Middle frontal gyrus (tissue), 1 donor: Measurements from ENCODE around the gene DOCK1.
"Not testable (repeated sequence)": the region's sequence is repeated elsewhere in the genome, so short reads cannot be mapped to it uniquely, and the experiment has no call there.

Experiments
- DNase-seq: peaks from one replicate; pipeline ENCODE4 v3.0.0-alpha.2; 2015; ENCODE audit warnings: low spot score; ENCODE audit errors: extremely low spot score

Gene DOCK1

DNA sequence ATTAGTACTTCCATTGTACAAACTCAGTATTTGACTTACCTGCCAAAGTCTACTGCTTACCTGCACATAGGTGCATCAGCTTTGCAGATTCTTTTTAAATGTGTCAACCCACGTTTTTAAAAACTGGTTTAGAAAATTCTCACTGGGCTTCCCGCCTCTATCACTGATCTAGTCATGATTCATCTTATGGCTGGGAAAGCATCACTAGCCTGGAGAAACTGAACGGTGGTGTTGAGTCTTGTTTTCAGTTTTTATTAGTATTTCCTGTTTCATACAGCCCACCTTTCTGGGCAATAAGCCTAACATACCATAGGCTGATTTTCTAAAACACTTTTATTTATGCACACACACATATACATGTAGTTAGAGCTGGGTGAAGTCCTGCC is 19.7 kb downstream of the DOCK1 start:
- no peak for DNase-seq

- no peak for DNase-seq
Measured at GRCh38 chr10:126926568-126926967, 21.3 kb downstream of the DOCK1 start.

DNA sequence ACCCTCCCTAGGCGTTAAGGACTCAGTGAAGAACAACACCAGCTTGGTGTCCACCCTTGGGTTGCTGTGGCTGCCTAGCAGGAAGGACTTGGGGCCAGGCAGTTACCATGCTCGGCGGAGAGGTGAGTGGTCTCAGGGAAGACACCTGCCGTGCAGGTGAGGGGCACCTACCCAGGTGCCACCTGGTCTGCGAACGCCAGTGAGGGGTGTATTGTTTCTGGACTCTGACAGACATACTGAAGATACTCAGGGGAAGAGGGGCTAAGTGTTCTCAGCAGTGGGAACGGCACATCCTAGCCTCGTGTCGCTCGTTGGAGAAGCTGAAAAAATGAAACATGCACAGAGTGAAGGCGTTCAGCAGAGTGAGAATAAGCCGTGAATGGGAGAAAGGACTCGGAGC is 22.6 kb downstream of the DOCK1 start:
- DNase-seq, result no peak

DNA sequence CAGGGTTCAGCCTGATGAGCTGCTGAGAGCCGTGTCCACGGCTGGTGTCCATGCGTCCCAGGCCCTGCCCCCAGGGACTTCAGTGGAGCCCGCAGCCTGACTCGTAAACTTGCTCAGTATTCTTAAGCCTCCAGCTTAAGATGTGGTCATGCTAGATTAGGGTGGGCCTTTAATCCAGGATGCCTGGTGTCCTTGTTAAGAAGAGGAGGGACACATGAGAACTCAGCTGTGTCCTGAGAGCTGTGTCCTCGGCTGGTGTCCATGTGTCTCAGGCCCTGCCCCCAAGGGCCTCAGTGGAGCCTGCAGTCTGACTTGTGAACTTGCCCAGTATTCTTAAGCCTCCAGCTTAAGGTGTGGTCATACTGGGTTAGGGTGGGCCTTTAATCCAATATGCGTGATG is 23.0 kb downstream of the DOCK1 start:
- no peak for DNase-seq

- DNase-seq, result no peak
Measured at GRCh38 chr10:126929391-126929790, 24.2 kb downstream of the DOCK1 start.

DNA sequence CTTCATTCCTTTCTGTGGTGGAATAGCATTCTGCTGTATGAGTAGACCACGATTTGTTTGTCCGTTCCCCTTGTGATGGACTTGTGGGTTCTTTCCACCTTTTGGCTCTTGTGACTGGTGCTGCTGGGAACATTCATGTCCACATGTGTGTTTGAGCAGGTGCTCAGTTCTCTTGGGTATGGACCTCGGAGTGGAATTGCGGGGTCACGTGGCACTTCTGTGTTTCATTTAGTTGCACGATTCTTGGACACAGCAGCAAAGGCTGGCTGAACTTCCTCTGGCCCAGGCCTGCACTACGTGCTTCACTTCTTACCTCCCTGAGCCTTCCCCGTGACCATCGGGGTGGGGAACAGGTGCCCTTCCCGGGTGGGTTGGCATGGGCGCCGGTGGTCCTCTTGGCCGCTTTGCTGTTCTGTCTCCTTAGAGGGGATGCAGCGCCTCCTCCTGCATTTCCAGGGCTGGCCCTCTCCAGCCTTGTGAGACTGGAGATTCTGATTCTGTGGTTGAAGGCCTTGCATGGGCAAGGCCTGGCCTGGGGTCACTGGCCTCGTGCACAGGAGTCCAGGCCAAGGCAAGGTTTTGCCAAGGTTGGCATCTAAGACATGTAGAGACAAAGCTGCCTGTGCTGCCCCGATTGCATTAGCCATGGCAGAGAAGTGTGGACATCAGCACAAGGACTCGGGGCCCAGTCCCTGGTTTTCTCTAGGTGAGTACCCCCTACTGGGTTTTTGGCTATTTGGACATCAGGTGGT is 25.1 kb downstream of the DOCK1 start:
- DNase-seq, result no peak

- no peak for DNase-seq
Measured at GRCh38 chr10:126930883-126931503, 25.8 kb downstream of the DOCK1 start.

GRCh38 chr10:126931544-126931943 is 26.3 kb downstream of the DOCK1 start:
- DNase-seq, result no peak

GRCh38 chr10:126932516-126932915 is 27.3 kb downstream of the DOCK1 start:
- no peak for DNase-seq

DNA sequence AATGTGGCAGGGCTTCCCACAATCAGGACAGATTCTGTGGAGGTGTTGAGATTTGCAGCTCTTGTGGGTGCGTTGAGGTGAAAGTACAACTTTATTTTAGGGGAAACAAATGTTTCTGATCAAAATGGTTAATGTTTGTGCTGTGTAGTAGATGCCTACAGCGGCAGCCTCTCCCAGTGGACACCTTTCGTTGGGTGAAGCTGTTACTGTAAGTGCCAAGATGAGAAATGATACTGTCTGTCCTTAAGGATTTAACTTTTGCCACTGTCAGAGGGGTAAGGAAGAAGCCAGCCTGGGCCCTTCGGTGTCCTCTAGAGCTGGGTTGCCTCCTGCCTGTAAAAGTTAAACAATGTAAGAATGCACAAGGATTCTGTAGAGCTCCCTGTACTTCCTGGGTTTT is 27.9 kb downstream of the DOCK1 start:
- no peak for DNase-seq

- DNase-seq, result no peak
Measured at GRCh38 chr10:126935263-126935946, 30.2 kb downstream of the DOCK1 start.

- no peak for DNase-seq
Measured at GRCh38 chr10:126937026-126937425, 31.8 kb downstream of the DOCK1 start.

DNA sequence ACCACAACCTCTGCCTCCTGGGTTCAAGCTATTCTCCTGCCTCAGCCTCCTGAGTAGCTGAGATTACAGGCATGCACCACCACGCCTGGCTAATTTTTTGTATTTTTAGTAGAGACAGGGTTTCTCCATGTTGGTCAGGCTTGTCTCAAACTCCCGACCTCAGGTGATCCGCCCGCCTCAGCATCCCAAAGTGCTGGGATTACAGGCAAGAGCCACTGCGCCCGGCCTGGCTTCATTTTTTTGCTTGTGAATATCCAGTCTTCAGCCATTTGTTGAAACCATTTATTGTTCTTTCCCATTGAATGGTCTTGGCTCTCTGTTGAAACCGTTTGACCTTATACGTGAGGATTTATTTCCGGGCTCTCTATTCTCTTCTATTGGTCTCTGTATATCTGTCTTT is 32.9 kb downstream of the DOCK1 start:
- DNase-seq, result not testable (repeated sequence)

DNA sequence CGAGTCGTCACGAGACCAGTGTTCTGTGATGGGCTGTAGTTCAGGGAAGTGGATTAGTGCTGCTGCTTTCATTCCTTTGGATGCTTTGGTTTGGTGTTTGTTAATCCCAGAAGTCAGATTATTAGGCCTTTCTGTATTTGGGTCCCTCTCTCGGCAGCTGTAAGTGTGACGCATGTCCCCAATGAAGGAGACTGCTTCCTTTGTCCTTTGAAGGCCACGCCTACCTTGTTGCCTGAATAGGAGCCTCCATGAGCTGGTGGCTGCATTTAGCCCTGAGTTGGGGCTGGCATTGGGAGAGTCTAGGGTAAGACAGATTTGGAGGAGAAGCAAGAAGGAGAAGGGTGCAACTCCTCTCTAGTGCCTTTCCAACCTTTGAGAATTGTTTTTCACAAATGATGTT is 34.5 kb downstream of the DOCK1 start:
- peak; percentile 54 for DNase-seq

GRCh38 chr10:126940670-126941310 is 35.6 kb downstream of the DOCK1 start:
- no peak for DNase-seq

- DNase-seq, result no peak
Measured at GRCh38 chr10:126944191-126944590, 39.0 kb downstream of the DOCK1 start.

- DNase-seq, result no peak
Measured at GRCh38 chr10:126945351-126946030, 40.3 kb downstream of the DOCK1 start.

GRCh38 chr10:126946746-126947145 is 41.5 kb downstream of the DOCK1 start:
- DNase-seq, result no peak

GRCh38 chr10:126948355-126949160 is 43.3 kb downstream of the DOCK1 start:
- no peak for DNase-seq

GRCh38 chr10:126949161-126949503 is 43.9 kb downstream of the DOCK1 start:
- DNase-seq, result no peak
